A172 (cell line): Measurements from ENCODE around the gene CMTM8. TPM values are rescaled to one million over a fixed set of nuclear protein-coding genes. Genes with fewer than 3 reads are reported as not detected.
A peak's percentile ranks its signal among the peaks of the same experiment; 100 is the strongest.

Experiments used
- DNase-seq: peaks from one replicate; pipeline ENCODE4 v3.0.0-alpha.2; 2015; ENCODE audit warnings: low spot score
- total RNA-seq: library from RNA; depleted of rRNA; stranded (reverse); fragments of >200 nt; shearing (Covaris generic); gene quantifications from 2 replicates; pipeline ENCODE4 v1.2.3, GENCODE V29; 2014

Gene CMTM8
- total RNA-seq, 1 experiment from 2014 or later, result 3.5 TPM

- DNase-seq, result no peak
Observed at GRCh38 chr3:32276279-32276841, 37.9 kb downstream of the CMTM8 start.

DNA sequence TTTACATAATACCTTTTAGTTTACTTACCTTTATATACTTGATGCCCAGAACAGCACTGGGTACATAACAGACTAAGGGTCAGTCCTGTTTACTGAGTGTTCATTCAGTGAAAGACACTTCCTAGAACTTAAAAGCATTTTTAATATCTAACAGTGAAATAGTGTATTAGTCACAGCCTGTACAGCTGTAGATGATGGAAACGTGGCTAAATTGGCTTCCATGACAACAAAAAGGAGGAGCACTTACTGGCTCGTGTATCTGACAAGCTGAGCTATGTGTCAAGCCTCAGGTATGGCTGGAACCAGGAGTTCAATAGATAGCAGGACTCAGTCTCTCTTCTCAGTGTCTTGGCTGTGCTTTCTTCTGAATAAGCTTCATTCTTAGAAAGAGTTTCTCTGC, 40.2 kb downstream of the CMTM8 start:
- peak; percentile 9 for DNase-seq

DNA sequence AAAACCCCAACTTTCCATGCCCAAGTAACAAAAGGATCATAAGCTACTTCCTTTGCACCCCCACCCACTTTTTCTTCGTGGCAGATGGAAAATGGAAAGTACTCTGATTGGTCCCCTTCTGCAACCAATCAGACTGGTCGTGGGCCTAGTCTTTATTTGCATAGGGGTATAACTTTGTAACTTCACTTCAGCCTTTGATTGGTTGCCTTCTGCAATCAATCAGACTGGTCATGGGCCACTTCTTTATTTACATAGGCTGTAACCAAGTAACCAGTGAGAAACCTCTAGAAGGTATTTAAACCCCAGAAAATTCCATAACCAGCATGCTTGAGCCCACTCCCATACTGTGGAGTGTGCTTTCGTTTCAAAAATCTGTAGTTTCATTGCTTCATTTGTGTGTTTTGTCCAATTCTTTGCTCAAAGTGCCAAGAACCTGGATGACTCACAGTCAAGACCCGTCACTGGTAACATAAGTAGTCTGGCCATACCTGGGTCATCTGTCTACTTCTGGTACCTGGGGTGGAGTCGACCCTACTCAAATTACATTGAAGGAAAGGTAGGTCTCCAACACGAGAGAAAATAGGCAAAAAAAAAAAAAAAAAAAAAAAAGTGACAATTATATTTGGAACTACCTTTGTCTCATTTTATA, 41.9 kb downstream of the CMTM8 start:
- DNase-seq, result no peak

DNA sequence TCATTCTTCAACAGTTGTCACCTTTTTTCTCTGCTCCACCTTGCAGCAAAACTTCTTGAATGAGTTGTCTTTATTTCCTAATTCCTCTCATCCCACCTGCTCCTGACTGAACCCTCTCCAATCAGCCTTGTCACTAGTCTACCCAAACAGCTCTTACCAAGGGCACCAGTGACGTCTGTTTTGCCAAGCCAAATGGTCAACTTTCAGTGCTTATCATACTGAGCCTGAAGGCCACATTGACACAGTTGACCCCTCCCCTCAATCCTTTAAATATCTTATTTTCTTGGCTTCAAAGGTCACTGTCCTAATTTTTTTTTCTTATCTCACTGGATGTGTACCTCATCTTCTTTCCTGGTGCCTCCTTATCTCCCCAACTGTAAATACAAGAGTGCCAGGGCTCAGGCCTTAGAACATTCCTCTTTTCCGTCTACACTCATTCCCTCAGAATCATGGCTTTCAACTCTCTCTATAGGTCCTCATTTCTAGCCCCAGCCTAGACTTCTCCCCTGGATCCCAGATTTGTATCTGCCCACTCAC, 43.2 kb downstream of the CMTM8 start:
- DNase-seq, result no peak

GRCh38 chr3:32282578-32283154, 44.2 kb downstream of the CMTM8 start:
- DNase-seq, result no peak

DNA sequence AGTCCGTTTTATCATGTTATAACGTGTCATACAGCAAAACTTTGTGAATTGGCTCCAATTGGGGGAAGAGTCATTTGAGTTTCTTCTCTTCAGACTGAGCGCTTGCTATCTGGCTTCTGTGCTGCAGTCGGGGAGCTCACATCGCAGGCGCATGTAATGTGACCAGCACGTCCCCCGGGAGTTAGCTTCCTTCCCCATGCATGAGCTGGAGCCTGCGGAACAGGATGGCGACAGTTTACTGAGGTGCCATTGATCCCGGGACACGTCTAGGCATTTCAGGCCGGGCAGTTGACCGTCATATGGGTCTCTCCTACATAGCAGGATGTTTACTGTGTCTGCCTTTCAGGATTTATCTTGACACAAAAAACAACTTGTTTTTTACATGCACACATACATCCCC, 44.8 kb downstream of the CMTM8 start:
- DNase-seq, result no peak

GRCh38 chr3:32284443-32285212, 46.1 kb downstream of the CMTM8 start:
- DNase-seq, result no peak

- no peak for DNase-seq
Observed at GRCh38 chr3:32285891-32286290, 47.4 kb downstream of the CMTM8 start.

- DNase-seq, result no peak
Observed at GRCh38 chr3:32288819-32289218, 50.3 kb downstream of the CMTM8 start.

DNA sequence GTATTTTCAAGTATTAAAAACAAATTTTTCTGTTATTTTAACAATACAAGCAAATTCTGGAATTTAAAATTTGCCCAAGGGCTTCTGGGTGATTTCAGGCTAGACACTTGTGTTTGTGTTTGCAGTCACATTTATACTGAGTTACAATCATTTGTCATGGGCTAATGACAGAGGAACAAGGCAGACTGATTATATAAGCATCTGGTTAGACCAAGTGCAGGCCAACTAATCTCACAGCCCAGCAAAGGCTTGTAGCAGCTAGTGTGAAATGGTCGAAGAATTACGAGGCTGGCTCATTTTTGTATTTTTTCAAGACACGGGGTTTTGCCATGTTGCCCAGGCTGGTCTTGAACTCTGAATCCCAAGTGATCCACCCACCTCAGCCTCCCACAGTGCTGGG, 52.1 kb downstream of the CMTM8 start:
- no peak for DNase-seq

DNA sequence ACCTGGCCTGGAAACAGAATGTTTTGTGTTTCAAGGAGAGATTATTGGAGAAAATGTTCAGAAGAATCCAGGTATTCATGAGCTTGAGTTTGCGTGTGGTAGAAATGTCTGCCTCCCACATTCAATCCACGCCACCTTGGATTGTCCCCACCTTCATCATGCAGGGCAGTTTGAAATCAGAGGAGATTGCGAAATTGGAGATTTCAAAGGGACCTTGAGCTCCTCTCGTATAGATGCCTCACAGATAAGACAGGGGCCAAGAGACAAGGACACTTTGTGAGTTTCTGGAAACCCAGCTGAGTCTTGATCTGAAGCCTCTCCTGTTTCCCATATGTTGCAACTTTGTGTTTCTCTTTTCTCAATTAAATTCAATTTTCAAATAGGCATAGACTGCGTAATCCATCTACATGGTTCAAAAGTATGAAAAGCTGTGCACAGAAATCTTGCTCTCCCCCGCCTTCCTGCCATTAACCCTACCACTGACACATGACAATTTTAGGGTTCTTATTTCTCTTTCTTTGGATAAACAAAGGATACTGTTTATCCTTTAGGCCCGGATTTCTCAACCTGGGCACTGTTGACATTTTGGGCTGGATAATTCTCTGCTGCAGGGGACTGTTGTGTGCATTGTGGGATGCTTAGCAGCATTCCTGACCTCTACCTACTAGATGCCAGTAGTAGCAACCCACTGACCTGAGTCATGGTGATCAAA, 53.8 kb downstream of the CMTM8 start:
- no peak for DNase-seq

DNA sequence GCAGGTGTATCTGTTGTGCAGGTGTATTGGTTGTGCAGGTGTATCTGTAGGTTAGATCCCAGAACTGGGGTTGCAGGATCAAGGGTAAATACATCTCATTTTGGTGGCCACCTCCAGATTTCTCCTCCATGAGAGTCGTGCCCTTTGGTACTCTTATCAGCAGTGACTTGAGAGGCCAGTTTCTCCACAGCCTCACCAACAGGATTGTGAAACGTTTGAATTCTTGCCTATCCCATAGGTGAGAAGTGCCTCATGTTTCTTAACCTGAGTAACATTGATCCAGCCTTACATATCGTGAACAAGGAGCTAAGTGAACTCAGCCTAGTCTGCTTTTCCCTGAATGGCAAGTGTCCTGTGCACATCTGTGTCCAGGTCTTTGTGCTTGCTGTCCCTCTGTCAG, 55.4 kb downstream of the CMTM8 start:
- no peak for DNase-seq

- peak; percentile 78 for DNase-seq
Observed at GRCh38 chr3:32296251-32297204, 58.0 kb downstream of the CMTM8 start.

DNA sequence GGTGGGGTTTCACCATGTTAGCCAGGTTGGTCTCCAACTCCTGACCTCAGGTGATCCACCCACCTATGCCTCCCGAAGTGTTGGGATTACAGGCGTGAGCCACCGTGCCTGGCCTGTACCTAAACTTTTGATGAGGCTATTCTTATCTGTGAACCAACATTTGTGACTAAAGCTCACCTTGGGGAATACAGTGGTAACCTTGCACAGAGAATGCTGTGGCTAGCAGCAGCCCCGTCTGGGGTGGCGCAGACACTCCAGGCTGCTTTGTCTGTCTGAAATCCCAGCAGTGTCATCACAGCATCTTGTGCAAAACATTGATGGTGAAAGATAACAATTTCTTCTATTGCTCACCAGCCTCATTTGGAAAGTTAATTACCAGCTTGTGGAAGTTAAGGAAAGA, 58.9 kb downstream of the CMTM8 start:
- DNase-seq, result no peak

DNA sequence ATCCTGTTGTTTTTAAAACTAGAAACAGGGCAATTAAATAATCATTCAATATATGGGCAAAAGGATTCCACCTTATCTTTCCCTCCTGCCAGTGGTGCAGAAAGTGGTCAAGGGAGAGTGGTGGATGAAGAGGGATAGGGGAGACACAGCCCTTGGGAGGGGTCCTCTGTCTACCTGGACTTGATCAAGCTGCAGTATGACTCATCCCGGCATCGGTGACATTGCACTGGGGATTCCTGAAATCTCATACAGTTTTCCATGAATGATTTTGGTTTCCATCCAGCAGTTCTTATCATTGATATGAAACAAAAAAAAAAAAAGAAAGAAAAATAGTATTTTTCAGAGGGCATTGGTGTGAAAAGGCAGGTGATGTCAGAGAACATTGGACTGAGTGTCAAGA, 62.9 kb downstream of the CMTM8 start:
- no peak for DNase-seq

GRCh38 chr3:32302601-32303398, 64.3 kb downstream of the CMTM8 start:
- no peak for DNase-seq

GRCh38 chr3:32303399-32303747, 64.9 kb downstream of the CMTM8 start:
- DNase-seq, result no peak

DNA sequence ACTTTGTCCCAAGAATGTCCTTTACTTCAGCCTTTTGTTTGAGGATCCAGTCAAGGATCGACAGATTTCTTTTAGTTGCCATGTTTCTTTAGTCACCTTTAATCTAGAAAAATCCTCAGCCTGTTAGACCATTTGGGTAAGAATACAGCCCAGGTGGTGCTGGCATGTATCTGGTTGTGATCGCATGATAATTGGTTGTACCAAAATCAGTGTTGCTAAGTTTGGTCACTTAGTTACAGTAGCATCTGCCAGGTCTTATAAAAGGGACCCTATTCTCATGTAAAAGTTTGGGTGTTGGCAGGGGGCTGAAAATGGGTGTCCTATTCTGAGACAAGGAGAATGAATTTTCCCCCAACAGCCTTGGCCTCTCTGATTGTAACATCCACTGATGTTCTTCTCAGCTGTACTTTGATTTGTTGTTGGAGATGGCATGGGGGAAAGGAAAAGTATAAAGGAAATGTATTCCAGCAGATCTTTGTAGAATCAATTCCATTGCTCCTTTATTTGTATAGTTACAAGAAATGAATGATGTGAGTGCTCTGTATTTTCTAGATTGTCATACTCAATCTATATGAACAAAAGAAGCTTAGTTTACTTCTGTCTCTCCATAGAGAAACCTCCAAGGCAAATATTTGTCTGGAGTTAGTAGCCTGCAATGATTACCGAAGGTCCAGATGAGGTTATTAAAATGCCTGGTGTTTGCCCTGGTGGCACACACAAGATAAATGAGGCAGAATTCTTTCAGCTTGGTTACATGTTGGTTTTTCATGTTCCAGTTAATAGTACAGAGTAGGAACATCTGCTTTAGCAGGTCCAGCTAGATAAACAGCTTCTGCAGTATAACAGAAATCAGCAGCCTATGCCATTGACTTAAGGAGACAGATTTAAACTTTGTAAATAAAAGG, 65.7 kb downstream of the CMTM8 start:
- no peak for DNase-seq

DNA sequence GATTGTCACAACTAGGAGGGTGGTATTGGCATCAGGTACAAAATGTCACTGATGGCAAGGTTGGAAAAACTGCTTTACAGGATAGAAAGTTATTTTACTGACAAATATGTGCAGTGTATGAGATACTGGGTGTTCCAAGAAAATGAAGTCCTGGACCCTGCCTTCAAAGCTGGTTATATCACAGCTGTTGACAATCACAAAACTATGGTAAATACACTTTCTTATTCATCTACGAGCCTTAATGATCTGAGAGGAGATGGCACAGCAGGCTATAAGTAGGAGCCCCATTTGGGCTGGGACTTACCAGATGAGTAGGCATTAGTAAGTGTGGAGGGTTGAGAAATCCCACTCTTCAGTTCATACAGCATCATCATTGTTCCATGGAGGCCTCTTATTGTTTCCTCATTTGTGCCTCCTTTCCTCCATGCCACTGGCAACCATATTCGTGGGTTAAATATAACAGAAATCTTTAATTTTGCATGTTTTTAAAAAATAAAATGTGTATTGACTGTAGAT, 66.9 kb downstream of the CMTM8 start:
- DNase-seq, result no peak
